HEK293 (cell line): ENCODE data around the gene BANF2.
A peak's percentile ranks its signal among the peaks of the same experiment; 100 is the strongest.

ENCODE experiments used
- CTCF ChIA-PET: fragments of 350-600 bp; formaldehyde crosslinking; extraction: SDS; loops from one replicate; lab custom pipeline; 2021; ENCODE audit warnings: antibody characterized with exemption; lab: Yijun Ruan, JAX
- POLR2A ChIA-PET: fragments of 300-600 bp; formaldehyde crosslinking; extraction: SDS; loops from one replicate; lab custom pipeline; 2020; ENCODE audit warnings: antibody characterized with exemption, inconsistent platforms; lab: Yijun Ruan, JAX
- H3K27ac ChIP-seq: fragments of 200-500 bp; sonication (Bioruptor generic); 2 replicates; pipeline ENCODE4 v1.5.1; 2014; ENCODE audit warnings: low read depth, low read length, control low read depth, inconsistent platforms; ENCODE audit errors: extremely low read depth
- H3K36me3 ChIP-seq, 2 experiments: fragments of 200-500 bp in 1 of 2; sonication (Bioruptor generic) in 1 of 2; 1 replicate in 1 of 2; 2 replicates in 1 of 2; pipeline ENCODE4 v1.5.1; 2014 to 2017; ENCODE audit warnings: inconsistent platforms in 2 of 2, low read length in 2 of 2; ENCODE audit not compliant: control insufficient read depth in 2 of 2, insufficient read depth in 1 of 2
- H3K4me1 ChIP-seq: fragments of 200-500 bp; sonication (Bioruptor generic); 2 replicates; pipeline ENCODE4 v1.5.1; 2014; ENCODE audit warnings: mild to moderate bottlenecking, low read length, inconsistent platforms; ENCODE audit not compliant: control insufficient read depth, insufficient read depth
- H3K4me3 ChIP-seq: 2 replicates; pipeline ENCODE4 v1.5.1; 2011; ENCODE audit warnings: low read depth, mild to moderate bottlenecking, control low read depth, low read length, moderate library complexity
- H3K9me3 ChIP-seq: fragments of 200-500 bp; sonication (Bioruptor generic); 2 replicates; pipeline ENCODE4 v1.5.1; 2014; ENCODE audit warnings: low read depth, low read length, inconsistent platforms; ENCODE audit not compliant: control insufficient read depth, insufficient read depth
- BCL11A ChIP-seq: fragments of 450-650 bp; formaldehyde crosslinking; IDR thresholded peaks from 2 replicates; pipeline ENCODE4 v1.5.1; 2016; ENCODE audit warnings: low read depth, missing biosample characterization, missing genetic modification characterization
- GLIS2 ChIP-seq: fragments of 450-650 bp; formaldehyde crosslinking; IDR thresholded peaks from 2 replicates; pipeline ENCODE4 v1.5.1; 2016; ENCODE audit warnings: missing biosample characterization, missing genetic modification characterization
- HOXD13 ChIP-seq: sonication (generic); formaldehyde crosslinking; IDR thresholded peaks from 2 replicates; pipeline ENCODE4 v1.8.0; 2022; ENCODE audit warnings: missing genetic modification reagents, borderline replicate concordance
- KLF7 ChIP-seq: fragments of 450-650 bp; formaldehyde crosslinking; IDR thresholded peaks from 2 replicates; pipeline ENCODE4 v1.5.1; 2016; ENCODE audit warnings: missing biosample characterization, missing genetic modification characterization, borderline replicate concordance
- KLF9 ChIP-seq: fragments of 450-650 bp; formaldehyde crosslinking; IDR thresholded peaks from 2 replicates; pipeline ENCODE4 v1.5.1; 2016; ENCODE audit warnings: missing biosample characterization, missing genetic modification characterization, low read depth
- PRDM1 ChIP-seq: fragments of 450-650 bp; formaldehyde crosslinking; IDR thresholded peaks from 2 replicates; pipeline ENCODE4; 2016; ENCODE audit warnings: missing biosample characterization, missing genetic modification characterization
- REPIN1 ChIP-seq: fragments of 450-650 bp; formaldehyde crosslinking; IDR thresholded peaks from 2 replicates; pipeline ENCODE4 v1.5.1; 2017; ENCODE audit warnings: missing biosample characterization, missing genetic modification characterization, low read depth
- ZBTB10 ChIP-seq: fragments of 450-650 bp; formaldehyde crosslinking; IDR thresholded peaks from 2 replicates; pipeline ENCODE4 v1.5.1; 2016; ENCODE audit warnings: missing biosample characterization, missing genetic modification characterization
- ZBTB11 ChIP-seq: fragments of 450-650 bp; formaldehyde crosslinking; conservative IDR thresholded peaks from 2 replicates; pipeline ENCODE4 v1.5.1; 2016; ENCODE audit warnings: low read depth, missing biosample characterization, missing genetic modification characterization
- ZBTB17 ChIP-seq: fragments of 450-650 bp; formaldehyde crosslinking; IDR thresholded peaks from 2 replicates; pipeline ENCODE4 v1.5.1; 2016; ENCODE audit warnings: missing biosample characterization, missing genetic modification characterization
- ZFHX2 ChIP-seq: fragments of 450-650 bp; formaldehyde crosslinking; conservative IDR thresholded peaks from 2 replicates; pipeline ENCODE4 v1.5.1; 2016; ENCODE audit warnings: missing biosample characterization, missing genetic modification characterization
- ZFP41 ChIP-seq: fragments of 450-650 bp; formaldehyde crosslinking; IDR thresholded peaks from 2 replicates; pipeline ENCODE4 v1.5.1; 2016; ENCODE audit warnings: missing biosample characterization, missing genetic modification characterization, borderline replicate concordance
- ZNF112 ChIP-seq: fragments of 450-650 bp; formaldehyde crosslinking; IDR thresholded peaks from 2 replicates; pipeline ENCODE4 v1.5.0; 2017; ENCODE audit warnings: missing biosample characterization, missing genetic modification characterization
- ZNF175 ChIP-seq: fragments of 450-650 bp; formaldehyde crosslinking; IDR thresholded peaks from 2 replicates; pipeline ENCODE4 v1.5.1; 2016; ENCODE audit warnings: missing biosample characterization, missing genetic modification characterization
- ZNF335 ChIP-seq: fragments of 450-650 bp; formaldehyde crosslinking; conservative IDR thresholded peaks from 2 replicates; pipeline ENCODE4 v1.5.1; 2016; ENCODE audit warnings: missing biosample characterization, missing genetic modification characterization
- ZNF341 ChIP-seq: fragments of 450-650 bp; formaldehyde crosslinking; IDR thresholded peaks from 2 replicates; pipeline ENCODE4; 2016; ENCODE audit warnings: low read depth, missing biosample characterization, missing genetic modification characterization
- ZNF366 ChIP-seq: fragments of 450-650 bp; formaldehyde crosslinking; conservative IDR thresholded peaks from 2 replicates; pipeline ENCODE4 v1.5.1; 2016; ENCODE audit warnings: missing biosample characterization, missing genetic modification characterization
- ZNF449 ChIP-seq: fragments of 450-650 bp; formaldehyde crosslinking; IDR thresholded peaks from 2 replicates; pipeline ENCODE4 v1.5.1; 2017; ENCODE audit warnings: missing biosample characterization, mild to moderate bottlenecking, missing genetic modification characterization, moderate library complexity
- ZNF529 ChIP-seq: fragments of 450-650 bp; formaldehyde crosslinking; IDR thresholded peaks from 2 replicates; pipeline ENCODE4 v1.5.1; 2017; ENCODE audit warnings: missing genetic modification characterization, missing biosample characterization; ENCODE audit not compliant: insufficient replicate concordance
- ZNF571 ChIP-seq: fragments of 450-650 bp; formaldehyde crosslinking; IDR thresholded peaks from 2 replicates; pipeline ENCODE4 v1.5.0; 2017; ENCODE audit warnings: missing biosample characterization, missing genetic modification characterization
- ZNF701 ChIP-seq: fragments of 450-650 bp; formaldehyde crosslinking; IDR thresholded peaks from 2 replicates; pipeline ENCODE4 v1.5.1; 2016; ENCODE audit warnings: missing biosample characterization, missing genetic modification characterization
- ZNF791 ChIP-seq: fragments of 450-650 bp; formaldehyde crosslinking; IDR thresholded peaks from 2 replicates; pipeline ENCODE4 v1.5.1; 2016; ENCODE audit warnings: missing biosample characterization, missing genetic modification characterization
- ZSCAN23 ChIP-seq: fragments of 450-650 bp; formaldehyde crosslinking; IDR thresholded peaks from 2 replicates; pipeline ENCODE4 v1.5.1; 2016; ENCODE audit warnings: missing biosample characterization, missing genetic modification characterization
- TF ChIP-seq, protein P1 (sequence below): fragments of 450-650 bp; formaldehyde crosslinking; IDR thresholded peaks from 2 replicates; pipeline ENCODE4 v1.5.1; 2017; ENCODE audit warnings: missing biosample characterization, missing genetic modification characterization
- TF ChIP-seq, protein P2 (sequence below): fragments of 450-650 bp; formaldehyde crosslinking; IDR thresholded peaks from 2 replicates; pipeline ENCODE4 v1.5.1; 2016; ENCODE audit warnings: missing biosample characterization, missing genetic modification characterization

The BANF2 gene

DNA sequence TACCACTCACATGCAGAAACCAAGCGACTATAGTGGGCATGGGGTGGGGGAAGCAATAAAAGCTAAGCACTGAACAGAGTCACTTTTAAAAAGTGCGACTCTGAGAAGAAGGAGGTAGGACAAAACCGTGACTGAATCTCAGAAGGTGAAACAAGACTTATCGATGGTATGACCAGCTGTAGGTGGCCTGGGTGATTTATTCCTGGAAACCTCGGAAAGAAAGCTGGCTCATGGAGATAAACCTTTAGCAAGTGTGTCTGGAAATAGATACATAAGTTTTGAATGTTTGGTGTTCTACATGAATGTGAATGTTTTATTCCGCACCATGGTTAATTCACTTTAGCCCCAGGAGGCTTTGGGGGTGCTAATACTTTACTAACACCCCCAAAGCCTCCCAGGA, 43.9 kb downstream of the BANF2 start:
- POLR2A ChIA-PET: no interaction called here

DNA sequence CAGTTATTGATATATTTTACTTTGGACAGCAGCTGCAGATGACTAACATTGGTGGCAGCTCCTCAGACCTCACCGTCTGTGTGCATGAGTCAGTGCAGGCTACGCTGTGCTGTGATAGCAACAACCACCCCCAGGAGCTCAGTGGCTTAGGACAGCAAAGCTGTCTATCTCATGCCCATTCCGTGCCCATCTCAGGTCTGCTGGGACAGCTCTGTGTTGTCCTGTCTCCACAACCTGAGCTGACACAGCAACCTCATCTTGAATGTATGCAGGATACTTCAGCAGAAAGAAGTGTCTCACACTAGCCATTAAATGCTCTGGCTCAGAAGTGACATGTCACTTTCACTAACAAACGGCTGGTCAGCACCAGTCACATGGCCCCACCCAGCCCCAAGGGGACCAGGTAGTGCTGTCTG, 47.7 kb downstream of the BANF2 start:
- no peaks in the 10 kb centered on the region for H3K9me3 ChIP-seq
- TF ChIP-seq GLIS2 (tag by site-specific recombination) (no peak), ZNF112 (tag by site-specific recombination) (no peak), ZNF335 (peak; percentile 65), ZNF449 (tag by site-specific recombination) (no peak), ZNF366 (no peak), ZNF341 (tag by site-specific recombination) (0 out of 2 replicates have a peak, but pooled peaks have one; percentile 13), ZBTB11 (tag by site-specific recombination) (no peak), ZNF701 (tag by site-specific recombination) (no peak), ZBTB17 (tag by site-specific recombination) (no peak)
- TF ChIP-seq, all 188 proteins: peak for 2
- no peaks in the 10 kb centered on the region for H3K4me1 ChIP-seq
- no peak overlapping the region for H3K4me3 ChIP-seq
- CTCF ChIA-PET: no interaction called here
- POLR2A ChIA-PET: no interaction called here
- H3K36me3 ChIP-seq: no peaks in the 10 kb centered on the region
- no peak overlapping the region for H3K27ac ChIP-seq

More for the DNA sequence above, 43.9 kb downstream of the BANF2 start:
- no peaks in the 10 kb centered on the region for H3K9me3 ChIP-seq
- H3K4me3 ChIP-seq: no peak overlapping the region
- H3K4me1 ChIP-seq: no peaks in the 10 kb centered on the region
- CTCF ChIA-PET: interaction anchor here (1.5 kb wide), 1 partner anchor 94 kb away, joined by 3 read pairs; no protein-coding TSS in a partner anchor
- H3K36me3 ChIP-seq: no peaks in the 10 kb centered on the region
- TF ChIP-seq ZFHX2 (tag by site-specific recombination): no peak
- no peak for TF ChIP-seq KLF9 (tag by site-specific recombination)
- TF ChIP-seq ZNF571 (tag by site-specific recombination): no peak
- no peak for TF ChIP-seq HOXD13 (CRISPR knock-in tag)
- no peak for TF ChIP-seq REPIN1 (tag by site-specific recombination)
- no peak for TF ChIP-seq PRDM1
- no peak for TF ChIP-seq ZFP41 (tag by site-specific recombination)
- TF ChIP-seq ZSCAN23: no peak
- TF ChIP-seq, protein P1, sequence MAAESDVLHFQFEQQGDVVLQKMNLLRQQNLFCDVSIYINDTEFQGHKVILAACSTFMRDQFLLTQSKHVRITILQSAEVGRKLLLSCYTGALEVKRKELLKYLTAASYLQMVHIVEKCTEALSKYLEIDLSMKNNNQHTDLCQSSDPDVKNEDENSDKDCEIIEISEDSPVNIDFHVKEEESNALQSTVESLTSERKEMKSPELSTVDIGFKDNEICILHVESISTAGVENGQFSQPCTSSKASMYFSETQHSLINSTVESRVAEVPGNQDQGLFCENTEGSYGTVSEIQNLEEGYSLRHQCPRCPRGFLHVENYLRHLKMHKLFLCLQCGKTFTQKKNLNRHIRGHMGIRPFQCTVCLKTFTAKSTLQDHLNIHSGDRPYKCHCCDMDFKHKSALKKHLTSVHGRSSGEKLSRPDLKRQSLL (tag by site-specific recombination): no peak
- no peak for TF ChIP-seq ZNF175 (tag by site-specific recombination)
- TF ChIP-seq ZNF791 (tag by site-specific recombination): no peak
- TF ChIP-seq KLF7: no peak
- TF ChIP-seq ZBTB10 (tag by site-specific recombination): no peak
- TF ChIP-seq, protein P2, sequence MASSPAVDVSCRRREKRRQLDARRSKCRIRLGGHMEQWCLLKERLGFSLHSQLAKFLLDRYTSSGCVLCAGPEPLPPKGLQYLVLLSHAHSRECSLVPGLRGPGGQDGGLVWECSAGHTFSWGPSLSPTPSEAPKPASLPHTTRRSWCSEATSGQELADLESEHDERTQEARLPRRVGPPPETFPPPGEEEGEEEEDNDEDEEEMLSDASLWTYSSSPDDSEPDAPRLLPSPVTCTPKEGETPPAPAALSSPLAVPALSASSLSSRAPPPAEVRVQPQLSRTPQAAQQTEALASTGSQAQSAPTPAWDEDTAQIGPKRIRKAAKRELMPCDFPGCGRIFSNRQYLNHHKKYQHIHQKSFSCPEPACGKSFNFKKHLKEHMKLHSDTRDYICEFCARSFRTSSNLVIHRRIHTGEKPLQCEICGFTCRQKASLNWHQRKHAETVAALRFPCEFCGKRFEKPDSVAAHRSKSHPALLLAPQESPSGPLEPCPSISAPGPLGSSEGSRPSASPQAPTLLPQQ (tag by site-specific recombination): no peak
- TF ChIP-seq BCL11A (tag by site-specific recombination): no peak
- TF ChIP-seq ZNF529 (tag by site-specific recombination): no peak
- TF ChIP-seq, all 188 proteins: peak for 0
- H3K27ac ChIP-seq: no peak overlapping the region
